ENCODE results near the gene FAM193B. TPM values are rescaled to one million over a fixed set of nuclear protein-coding genes. Genes with fewer than 3 reads are reported as not detected.

The FAM193B gene
- total RNA-seq, 1 donor from 2014 or later = 79.1 TPM

DNA sequence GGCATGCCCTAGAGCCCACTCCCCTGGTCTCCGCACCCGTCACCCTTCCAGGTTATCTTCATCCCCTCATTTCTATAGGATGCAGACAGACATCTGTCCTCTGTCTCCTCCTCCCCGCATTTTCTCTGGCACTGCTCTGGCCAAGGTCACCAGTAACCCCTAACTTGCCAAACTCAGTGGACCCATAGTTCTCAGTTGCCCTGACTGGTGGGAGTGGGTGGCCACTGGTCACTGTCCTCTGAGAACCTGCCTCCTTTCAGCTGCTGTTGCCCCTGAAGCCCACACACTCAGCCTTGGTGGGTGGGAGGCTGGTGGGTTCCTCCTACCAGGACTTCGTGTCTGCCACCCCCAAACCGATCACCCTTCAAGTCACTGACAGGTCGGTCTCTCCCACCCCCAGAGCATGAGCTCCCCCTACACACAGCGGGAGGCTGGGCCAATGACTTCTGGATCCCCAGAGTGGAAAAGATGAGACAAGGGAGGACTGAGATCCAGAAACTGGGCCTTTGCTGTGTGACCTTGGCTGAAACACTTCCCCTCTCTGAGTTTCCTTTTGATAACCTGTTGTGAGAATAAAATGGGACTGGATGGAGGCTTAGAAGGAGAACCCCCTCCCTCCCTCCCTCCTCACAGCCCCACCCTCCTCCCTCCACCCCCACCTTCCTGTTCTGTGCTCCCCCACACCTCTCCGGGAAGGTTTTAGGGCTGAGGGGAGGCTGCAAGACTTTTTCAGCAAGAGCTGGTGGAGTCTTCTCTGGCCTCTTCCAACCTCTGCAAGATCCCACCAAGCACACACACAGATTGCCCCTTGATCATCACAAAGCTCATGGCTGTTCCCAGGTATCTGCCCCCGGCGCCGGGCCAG, 78.6 kb downstream of the FAM193B start:
- Mint-ChIP-seq H3K4me3 (ENCODE audit: unreplicated experiment) (no peak overlapping the region), H3K9me3 (ENCODE audit: low read depth) (no peaks in the 10 kb centered on the region), H3K27ac (ENCODE audit: unreplicated experiment) (peak overlapping the region; percentile 99), H3K4me1 (ENCODE audit: low read depth) (peaks cover 78% of the 10 kb centered on the region), H3K36me3 (ENCODE audit: low read depth) (no peaks in the 10 kb centered on the region), H3K27me3 (ENCODE audit: low read depth) (no peaks in the 10 kb centered on the region)
- no peak for DNase-seq (ENCODE audit: low spot score)
- TF ChIP-seq, protein P1, sequence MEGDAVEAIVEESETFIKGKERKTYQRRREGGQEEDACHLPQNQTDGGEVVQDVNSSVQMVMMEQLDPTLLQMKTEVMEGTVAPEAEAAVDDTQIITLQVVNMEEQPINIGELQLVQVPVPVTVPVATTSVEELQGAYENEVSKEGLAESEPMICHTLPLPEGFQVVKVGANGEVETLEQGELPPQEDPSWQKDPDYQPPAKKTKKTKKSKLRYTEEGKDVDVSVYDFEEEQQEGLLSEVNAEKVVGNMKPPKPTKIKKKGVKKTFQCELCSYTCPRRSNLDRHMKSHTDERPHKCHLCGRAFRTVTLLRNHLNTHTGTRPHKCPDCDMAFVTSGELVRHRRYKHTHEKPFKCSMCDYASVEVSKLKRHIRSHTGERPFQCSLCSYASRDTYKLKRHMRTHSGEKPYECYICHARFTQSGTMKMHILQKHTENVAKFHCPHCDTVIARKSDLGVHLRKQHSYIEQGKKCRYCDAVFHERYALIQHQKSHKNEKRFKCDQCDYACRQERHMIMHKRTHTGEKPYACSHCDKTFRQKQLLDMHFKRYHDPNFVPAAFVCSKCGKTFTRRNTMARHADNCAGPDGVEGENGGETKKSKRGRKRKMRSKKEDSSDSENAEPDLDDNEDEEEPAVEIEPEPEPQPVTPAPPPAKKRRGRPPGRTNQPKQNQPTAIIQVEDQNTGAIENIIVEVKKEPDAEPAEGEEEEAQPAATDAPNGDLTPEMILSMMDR (IDR thresholded peaks at IDR 0.05) = no peak

DNA sequence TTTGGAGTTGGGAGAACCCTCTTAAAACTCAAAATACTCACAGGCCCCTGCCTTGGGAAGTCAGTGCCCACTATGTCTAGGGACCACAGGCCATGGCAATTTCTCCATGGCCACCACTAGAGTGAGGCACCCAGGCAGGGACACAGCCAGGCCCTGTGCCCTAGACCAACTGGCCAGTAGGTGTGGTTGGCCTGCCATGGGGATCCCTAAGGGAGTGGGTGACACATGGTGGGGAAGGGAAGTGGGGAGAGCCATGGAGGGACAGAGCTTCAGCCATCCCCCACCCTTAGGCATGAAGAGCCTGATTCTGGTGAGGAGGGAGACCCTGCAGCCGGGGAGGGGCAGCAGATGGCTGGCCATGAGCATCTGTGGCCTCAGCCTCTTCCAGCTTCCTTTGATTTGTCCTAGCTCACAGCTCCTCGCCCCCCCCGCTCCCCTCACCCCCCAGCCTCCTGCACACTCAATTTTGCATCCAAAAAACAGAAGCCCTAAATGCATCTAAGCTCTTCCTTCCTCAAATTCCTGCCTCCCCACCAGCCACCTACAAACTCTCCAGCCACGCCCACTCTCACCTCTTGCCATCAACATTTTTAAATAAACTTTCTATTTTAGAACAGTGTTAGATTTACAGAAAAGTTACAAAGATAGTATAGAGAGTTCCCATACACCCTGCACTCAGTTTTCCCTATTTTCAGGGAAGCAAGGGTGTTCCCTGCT, 79.4 kb downstream of the FAM193B start:
- Mint-ChIP-seq H3K9me3 (ENCODE audit: low read depth) (no peaks in the 10 kb centered on the region), H3K4me1 (ENCODE audit: low read depth) (peaks cover 80% of the 10 kb centered on the region), H3K27me3 (ENCODE audit: low read depth) (no peaks in the 10 kb centered on the region), H3K36me3 (ENCODE audit: low read depth) (peaks cover 4% of the 10 kb centered on the region), H3K4me3 (ENCODE audit: unreplicated experiment) (no peak overlapping the region), H3K27ac (ENCODE audit: unreplicated experiment) (peak overlapping the region; percentile 95)
- TF ChIP-seq, protein P1 (IDR thresholded peaks at IDR 0.05) = no peak
- no peak for DNase-seq (ENCODE audit: low spot score)

DNA sequence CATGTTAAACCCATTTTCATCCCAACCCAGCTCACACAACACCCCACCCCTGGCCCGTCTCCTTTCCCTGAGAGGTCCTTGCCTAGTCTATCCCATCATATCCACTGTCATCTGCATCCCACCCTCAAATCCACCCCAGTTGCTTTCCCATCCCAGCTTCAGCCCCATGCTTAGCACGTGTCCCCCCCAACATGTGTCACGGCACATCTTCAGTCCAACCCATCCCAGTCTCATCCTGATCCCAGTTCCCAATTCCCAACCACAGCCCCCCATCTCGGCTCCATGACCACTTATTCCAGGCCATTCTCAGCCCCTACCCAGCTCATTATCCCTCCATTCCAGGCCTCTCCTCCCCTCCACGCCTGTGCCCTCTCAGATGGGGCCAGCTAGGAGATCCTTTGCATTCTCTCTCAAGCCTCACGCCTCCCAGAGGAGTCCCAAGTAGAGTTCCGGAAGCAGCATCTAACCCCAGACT, 80.3 kb downstream of the FAM193B start:
- Mint-ChIP-seq H3K27me3 (ENCODE audit: low read depth) (no peaks in the 10 kb centered on the region), H3K36me3 (ENCODE audit: low read depth) (peaks cover 4% of the 10 kb centered on the region), H3K4me1 (ENCODE audit: low read depth) (peaks cover 80% of the 10 kb centered on the region), H3K9me3 (ENCODE audit: low read depth) (no peaks in the 10 kb centered on the region), H3K27ac (ENCODE audit: unreplicated experiment) (peak overlapping the region; percentile 95), H3K4me3 (ENCODE audit: unreplicated experiment) (peak overlapping the region; percentile 67)
- TF ChIP-seq, protein P1 (IDR thresholded peaks at IDR 0.05) = no peak
- DNase-seq (ENCODE audit: low spot score) = no peak

DNA sequence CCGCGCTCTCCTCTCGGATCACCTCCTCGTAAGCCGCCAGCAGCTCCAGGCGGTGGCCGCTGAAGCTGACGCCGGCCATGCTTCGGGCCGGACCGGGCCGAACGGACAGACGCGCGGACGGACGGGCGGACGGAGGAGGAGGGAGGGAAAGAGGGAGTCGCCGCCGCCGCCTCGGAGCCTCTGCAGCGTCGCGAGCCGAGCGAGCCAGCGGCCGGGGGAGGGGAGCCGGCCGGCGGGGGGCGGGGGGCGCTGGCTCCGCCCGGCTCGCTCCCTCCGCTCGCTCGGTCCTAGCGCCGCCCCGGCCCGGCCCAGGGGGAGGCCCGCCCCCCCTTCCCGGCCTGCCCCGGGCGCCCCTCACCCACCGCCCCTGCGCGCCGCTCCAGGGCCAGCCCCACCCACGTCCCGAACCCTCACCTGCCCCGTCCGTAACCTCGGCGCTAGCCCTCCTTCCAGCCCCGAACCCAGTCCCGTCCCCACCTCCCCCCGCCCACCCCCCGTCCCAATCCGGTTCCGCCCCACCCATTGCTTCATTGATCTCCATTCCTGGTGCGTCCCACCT, 80.8 kb downstream of the FAM193B start, which contains the start of gene DBN1:
DBN1 (minus strand) TSS at position 192 of the 559 bp plus-strand sequence; CDS start at position 79, 113 bp downstream.
- H3K27ac Mint-ChIP-seq (ENCODE audit: unreplicated experiment) = peak within 1 kb of the TSS; percentile 95
- H3K36me3 Mint-ChIP-seq (ENCODE audit: low read depth) = peaks cover 4% of the 10 kb centered on the region
- H3K9me3 Mint-ChIP-seq (ENCODE audit: low read depth) = no peaks in the 10 kb centered on the region
- DNase-seq (ENCODE audit: low spot score) = no peak
- peak within 1 kb of the TSS; percentile 77 for H3K4me3 Mint-ChIP-seq (ENCODE audit: unreplicated experiment)
- no peaks in the 10 kb centered on the region for H3K27me3 Mint-ChIP-seq (ENCODE audit: low read depth)
- peaks cover 80% of the 10 kb centered on the region for H3K4me1 Mint-ChIP-seq (ENCODE audit: low read depth)
- TF ChIP-seq, protein P1 (IDR thresholded peaks at IDR 0.05) = no peak
